GM18508 (cell line): ENCODE measurements around the gene KMT2B.
A peak's percentile ranks its signal among the peaks of the same experiment; 100 is the strongest.

Source experiments
- ATAC-seq: cut with Tn5 transposase; IDR thresholded peaks from one replicate; pipeline ENCODE4 v1.9.1; 2021; ENCODE audit warnings: moderate number of reproducible peaks; ENCODE audit not compliant: insufficient read depth, unreplicated experiment

KMT2B gene

DNA sequence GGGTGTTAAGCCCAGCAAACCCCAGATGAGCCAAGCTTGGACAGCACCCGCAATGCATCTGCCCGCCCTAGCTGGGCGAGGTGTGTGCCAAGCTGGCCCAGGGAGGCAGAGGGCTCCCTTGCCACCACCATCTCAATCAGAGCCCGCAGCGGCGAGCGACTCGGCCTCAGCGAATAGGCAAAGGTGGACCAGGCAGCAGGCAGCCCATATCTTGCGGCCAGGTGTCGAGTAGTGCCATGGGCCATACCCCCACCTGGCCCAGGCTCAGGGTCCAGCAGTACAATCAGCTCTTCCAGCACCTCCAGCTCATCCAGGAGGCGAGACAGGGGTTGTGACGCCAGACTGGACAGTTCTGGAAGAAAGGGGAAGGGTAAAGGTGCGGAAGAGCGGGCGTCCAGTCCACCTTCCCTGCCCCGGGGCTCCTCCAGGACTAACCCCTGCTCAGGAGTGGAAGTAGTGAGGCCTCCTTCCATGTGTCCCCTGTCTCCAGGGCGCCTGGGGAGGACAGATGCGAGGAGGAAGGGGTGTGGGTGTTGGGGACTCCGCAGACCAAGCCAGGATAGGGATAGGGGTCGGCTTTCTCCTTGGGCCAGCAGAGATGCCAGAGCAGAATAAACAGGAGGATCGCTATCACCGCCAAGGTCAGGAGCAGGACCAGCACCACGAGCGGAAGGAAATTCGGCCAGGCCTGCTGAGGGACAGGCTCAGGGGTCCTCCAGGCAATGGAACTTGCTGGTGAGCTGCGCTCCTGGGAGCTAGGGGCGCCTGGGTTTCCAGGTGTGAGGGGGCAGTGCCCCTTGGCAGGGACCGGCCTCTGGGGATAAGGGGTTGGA is 21.7 kb downstream of the KMT2B start:
- ATAC-seq, result no peak

- no peak for ATAC-seq
These were observed 22.3 kb downstream of the KMT2B start for GRCh38 chr19:35740108-35740422.

GRCh38 chr19:35740423-35741202 is 22.8 kb downstream of the KMT2B start:
- ATAC-seq, result no peak

- no peak for ATAC-seq
These were observed 23.4 kb downstream of the KMT2B start for GRCh38 chr19:35741203-35741515.

DNA sequence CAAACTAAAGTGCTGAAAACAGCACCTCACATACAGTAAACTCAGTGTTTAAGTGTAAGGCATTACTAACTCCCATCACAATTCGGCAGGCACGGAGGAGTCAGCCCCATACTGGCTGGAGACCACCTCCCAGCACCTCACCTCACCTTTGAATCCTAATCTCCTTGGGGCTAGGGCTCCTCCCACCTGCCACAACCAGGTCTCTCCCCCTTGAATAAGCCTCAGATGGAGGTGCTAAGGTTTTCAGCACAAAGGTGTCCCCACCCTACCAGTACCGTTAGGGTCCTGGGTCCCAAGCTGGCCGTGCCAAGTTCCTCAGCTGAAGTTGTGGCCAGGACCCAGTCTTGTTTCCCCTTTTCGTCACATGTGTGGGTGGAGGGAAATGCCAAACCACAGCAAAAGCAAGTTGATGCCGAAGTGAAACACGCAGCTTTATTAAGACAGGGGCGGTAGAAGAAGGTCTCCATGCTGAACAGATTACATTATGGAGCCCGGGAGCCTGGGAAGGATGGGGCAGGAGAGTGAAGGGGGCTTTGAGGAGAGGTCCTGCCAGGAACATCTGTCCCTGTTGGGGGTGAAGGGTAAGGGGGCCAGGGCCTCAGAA is 24.4 kb downstream of the KMT2B start, which contains the start of gene IGFLR1:
Gene IGFLR1, minus strand, starts transcription at position 332 of the 604 bp plus-strand sequence. CDS start 1,272 bp downstream, outside the sequence.
- no peak for ATAC-seq

GRCh38 chr19:35743640-35744429 is 26.0 kb downstream of the KMT2B start:
- ATAC-seq, result no peak

- no peak for ATAC-seq
These were observed 26.9 kb downstream of the KMT2B start for GRCh38 chr19:35744430-35745327.

GRCh38 chr19:35745328-35746086 is 27.7 kb downstream of the KMT2B start, which contains the start of the genes PSENEN and U2AF1L4:
TSS of gene PSENEN (plus strand) at chr19:35745651. CDS start at chr19:35745931, 280 bp downstream.
TSS of gene U2AF1L4 (minus strand) at chr19:35745418. CDS start at chr19:35745391, 27 bp downstream.
- ATAC-seq, result no peak

- ATAC-seq, result no peak
These were observed 28.3 kb downstream of the KMT2B start for GRCh38 chr19:35746087-35746462.

- ATAC-seq, result no peak
These were observed 28.7 kb downstream of the KMT2B start for GRCh38 chr19:35746531-35746930.

- ATAC-seq, result peak; percentile 51
These were observed 30.6 kb downstream of the KMT2B start, which contains the start of gene LIN37 for GRCh38 chr19:35748106-35749020. TSS of gene LIN37 (plus strand) at chr19:35748576. CDS start at chr19:35748725, 149 bp downstream.

DNA sequence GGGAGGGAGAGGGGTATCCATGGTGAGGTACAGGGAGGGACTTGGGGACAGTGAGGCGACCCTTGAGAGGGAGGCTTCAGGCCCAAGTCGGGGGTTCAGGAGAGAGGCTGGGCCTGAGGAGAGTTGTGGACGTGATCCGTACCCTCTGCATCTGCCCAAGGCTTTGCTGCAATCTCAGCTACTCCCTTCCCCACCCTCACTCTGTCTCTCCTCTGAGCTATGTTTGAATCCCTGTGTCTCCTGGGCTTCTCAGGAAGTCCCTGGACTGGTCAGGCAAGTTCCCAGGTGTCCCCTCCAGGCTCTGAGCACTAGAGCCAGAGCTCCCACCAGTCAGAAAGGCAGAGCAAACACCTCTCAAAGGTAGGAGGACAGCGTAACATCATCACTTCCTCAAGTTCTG is 32.4 kb downstream of the KMT2B start:
- no peak for ATAC-seq

DNA sequence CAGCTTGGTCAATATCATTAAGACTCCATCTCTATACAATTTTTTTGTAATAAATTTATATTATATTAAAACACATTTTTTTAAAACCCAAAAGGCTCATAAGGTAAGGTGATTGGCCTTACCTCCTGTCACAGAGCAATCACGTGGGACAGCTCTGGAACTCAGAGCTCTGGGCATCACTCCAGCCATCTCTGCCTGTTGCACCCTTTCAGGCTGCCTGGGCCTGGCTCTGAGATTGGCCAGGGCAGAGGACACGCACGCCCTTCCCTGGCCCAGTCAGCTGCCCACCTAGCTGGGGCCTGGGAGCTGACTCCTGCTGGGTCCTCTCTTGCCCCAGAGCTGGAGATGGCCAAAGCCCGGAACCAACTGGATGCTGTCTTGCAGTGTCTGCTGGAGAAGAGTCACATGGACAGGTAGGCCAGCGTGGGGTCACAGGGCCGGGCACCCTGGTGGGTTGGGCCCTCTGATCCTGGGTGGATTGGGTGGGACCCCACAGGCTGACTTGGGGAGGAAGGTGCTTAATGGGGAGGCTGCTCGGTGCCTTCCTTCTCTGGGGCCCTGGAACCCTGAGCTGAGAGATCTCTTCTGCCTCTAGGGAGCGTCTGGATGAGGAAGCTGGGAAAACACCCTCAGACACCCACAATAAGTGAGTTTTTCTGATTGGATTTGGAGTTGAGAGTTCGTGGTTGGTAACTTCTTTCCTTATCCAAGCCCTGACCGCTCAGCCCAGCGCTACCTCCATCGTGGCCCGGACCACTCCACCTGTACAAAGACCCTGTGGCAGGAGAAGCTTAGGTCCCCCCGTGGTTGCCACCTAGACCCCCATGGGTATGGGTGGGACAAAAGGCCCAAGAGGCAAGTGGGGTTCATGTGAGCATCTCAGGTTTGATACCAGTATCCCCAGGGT is 34.3 kb downstream of the KMT2B start:
- ATAC-seq, result no peak

- ATAC-seq, result no peak
These were observed 35.0 kb downstream of the KMT2B start for GRCh38 chr19:35752746-35753350.

DNA sequence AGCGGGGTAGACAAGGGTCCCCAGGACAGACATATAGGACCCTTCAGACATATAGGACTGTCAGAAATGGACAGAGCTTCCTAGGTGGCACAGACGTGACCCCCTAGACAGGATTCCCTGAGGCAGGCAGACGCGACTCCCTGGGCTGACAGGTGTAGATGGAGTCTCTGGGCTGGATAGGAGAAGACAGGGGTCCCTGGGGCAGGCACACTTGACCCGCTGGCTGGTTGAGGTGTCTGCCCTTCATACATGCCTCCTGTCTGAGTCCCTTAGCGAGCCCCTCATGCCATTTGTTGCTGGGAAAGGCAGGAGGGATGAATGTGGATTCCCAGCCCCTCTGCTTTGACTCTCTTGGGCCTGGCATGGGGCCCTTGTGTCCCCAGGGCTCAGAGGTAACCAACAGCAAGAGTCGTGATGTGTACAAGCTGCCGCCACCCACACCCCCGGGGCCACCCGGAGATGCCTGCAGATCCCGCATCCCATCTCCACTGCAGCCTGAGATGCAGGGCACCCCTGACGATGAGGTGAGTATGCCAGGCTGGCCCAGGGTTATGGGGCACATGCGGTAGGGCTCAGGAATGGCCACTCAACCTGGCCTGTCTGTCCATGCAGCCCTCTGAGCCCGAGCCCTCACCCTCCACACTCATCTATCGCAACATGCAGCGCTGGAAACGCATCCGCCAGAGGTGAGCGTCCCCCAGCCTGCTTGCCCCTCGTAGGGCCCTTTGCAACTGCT is 36.0 kb downstream of the KMT2B start:
- ATAC-seq, result no peak
